ENCODE data around the gene NELL2.
"Not testable (repeated sequence)": the region's sequence is repeated elsewhere in the genome, so short reads cannot be mapped to it uniquely, and the experiment has no call there.

The NELL2 gene

DNA sequence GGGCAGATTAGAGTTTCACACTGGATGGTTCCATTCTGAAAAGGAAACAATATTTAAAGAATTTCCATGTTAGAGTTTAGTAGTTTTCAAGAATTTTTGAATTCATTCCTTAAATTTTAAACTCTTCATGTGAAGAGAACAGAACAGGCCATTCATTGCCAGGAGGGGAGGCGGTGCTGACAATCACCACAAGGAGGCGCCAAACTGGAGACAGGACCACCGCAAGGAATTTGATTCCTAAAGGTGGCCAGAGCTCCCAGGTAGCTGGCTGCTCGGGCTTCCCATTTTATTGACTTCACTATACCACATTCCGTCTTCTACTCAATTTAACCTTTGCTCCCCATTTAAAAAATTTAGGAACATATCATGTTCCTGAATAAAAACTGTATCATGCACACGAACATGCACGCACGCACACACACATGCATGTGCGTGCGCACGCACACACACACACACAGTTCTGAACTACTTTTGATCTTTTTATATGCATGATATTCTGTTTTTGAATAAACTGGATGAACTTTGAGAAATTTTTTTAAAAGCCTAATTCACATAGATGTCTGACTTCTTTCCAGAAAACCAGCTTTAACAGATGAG, 101.2 kb downstream of the NELL2 start:
- DNase-seq: peak; percentile 70

DNA sequence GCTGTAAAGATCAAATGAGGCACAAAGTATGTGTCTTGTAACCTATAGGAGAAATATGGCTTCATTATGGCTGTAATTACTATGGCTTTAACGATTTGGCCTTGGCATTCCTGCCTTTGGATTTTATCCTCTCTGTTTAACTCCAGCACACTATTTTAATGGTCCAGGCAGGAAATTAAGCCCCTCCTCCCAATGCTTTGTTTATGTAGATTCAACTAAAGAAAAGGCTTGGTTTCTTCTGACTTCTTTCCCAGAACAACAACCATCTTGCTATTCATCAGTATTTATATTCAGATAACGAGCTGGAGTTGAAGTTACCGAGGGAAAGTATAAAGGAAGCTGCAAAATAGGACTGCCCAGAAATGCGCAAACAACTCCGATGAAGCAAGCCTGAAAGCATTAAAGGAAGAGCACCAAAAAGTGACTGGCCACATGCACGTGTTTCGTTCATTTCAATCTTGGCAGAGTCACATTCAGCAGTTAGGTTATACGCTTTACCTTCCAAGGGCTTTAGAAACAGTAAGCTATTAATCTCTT, 104.6 kb downstream of the NELL2 start:
- DNase-seq: no peak

DNA sequence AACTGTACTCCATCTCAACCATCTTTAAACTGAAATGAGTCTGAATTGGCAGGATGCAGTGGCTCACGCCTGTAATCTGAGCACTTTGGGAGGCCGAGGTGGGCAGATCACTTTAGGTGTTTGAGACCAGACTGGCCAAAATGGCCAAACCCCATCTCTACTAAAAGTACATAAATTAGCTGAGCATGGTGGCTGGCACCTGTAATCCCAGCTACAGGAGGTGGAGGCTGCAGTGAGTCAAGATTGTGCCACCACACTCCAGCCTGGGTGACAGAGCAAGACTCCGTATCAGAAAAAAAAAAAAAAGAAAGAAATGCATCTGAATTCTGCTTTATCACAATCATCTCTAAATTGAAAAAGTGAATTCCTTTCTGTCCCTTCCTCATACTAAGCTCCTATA, 110.3 kb downstream of the NELL2 start:
- DNase-seq: no peak

DNA sequence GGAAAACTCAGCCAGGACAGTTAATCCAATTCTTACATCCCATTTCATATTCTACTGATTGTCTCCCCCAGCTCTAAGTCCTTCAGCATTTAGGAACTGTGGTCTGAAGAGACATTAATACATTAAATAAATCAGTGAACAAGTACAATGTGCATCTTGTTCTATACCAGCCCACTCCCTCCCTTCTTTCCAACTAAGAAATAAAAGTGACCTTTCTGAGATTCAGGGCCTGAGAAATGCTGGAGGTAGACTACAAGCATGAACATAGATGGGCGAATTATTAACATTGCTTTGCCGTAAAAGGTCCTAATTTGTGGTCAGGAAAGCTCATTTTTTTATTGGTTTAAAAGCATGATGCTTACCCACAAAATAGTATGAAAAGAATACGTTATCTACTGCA, 113.1 kb downstream of the NELL2 start:
- no peak for DNase-seq

- no peak for DNase-seq
Observed at GRCh38 chr12:44759289-44759688, 116.8 kb downstream of the NELL2 start.

DNA sequence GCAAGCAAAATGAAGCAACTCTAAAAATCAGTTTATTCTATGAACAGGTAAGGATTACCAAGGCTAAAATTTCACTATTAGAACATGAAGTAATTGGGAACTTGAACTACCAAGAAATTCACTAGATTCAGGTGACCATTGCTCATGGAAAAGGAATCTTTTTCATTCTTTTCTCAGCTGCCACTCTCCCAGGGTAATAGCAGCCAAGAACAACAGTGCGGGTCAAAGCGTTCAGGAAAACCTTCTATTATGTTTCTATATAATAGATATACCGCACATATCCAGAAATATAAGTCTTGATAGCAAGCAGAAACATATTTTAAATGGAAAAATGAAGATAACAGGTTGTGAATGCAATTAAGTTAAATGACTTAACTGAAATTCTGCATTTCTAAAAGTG, 125.6 kb downstream of the NELL2 start:
- no peak for DNase-seq

DNA sequence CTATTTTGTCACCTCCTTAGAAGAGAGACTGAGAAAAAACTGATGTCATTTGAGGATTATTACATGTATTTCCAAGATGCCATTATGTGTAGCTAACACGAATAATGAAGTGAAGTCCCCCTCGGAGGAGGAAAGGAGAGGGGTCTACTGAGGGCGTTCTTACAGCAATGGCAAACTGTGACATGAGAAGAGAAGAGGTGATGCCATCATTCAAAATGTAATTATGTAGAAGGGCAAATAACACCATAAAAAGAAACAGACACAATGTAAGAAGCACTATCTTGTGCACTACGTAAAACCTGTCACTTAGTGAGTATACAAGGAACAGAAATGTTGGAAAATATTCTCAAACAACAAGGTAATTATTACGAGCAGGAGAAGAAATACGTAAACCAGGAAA, 126.5 kb downstream of the NELL2 start:
- DNase-seq: no peak

DNA sequence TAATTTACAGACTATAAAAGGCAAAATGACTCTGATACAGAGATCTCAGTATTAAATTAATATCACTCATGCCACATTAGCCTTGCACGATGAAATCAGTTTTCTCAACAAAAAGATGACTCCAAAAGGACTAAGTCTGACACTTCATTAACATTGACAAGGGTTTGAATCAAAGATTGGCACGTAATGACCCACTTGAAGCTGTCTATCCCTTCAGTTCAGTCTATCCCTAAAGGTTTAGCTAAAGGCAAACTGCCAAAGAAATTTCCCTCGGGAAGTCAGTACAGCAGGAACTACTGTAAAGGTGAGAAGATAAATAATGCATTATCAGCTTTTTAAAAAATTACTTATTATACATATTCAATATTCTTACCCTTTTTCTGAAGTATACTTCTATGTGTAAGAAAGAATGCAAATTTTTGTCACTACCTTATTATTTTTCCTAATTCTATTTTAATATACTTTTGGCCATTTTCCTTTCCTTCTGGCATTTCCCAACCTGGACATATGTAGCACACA, 127.1 kb downstream of the NELL2 start:
- no peak for DNase-seq

- not testable (repeated sequence) for DNase-seq
Observed at GRCh38 chr12:44741292-44741980, 134.7 kb downstream of the NELL2 start.

- no peak for DNase-seq
Observed at GRCh38 chr12:44738051-44738450, 138.1 kb downstream of the NELL2 start.

DNA sequence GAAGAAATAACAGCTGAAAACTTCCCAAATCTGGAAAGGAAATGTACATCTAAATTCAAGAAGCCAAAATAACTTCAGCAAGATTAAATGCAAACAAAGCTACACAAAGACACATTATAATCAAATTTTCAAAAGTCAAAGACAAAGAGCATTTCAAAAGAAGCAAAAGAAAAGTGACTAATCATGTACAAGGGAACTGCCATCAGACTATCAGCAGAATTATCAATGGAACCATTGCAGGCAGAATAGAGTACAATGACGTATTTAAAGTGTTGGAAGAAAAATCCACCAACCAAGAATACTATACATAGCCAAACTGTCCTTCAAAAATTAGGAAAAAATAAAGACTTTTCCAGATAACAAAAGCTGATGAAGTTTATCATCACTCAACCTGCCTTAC, 147.5 kb downstream of the NELL2 start:
- DNase-seq: no peak

DNA sequence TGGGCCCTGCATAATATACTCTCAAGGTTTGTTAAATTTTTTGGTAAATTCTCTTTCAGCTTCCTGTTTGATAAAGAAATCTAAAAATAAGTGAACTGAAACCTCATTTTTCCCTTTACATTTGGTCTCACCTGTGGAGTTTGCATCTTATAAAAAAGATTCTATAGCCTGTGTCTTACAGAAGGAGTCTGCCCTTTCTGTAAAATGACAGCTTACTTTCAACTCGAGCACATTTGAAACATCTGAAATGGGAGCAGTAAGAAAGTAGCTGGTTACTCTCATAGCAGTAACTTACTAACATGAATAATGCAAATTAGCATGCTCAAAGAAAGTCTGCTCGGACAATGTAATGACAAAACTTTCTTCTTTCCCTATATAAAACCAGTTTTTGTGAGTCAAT, 155.8 kb downstream of the NELL2 start:
- DNase-seq: no peak

GRCh38 chr12:44717612-44718011, 158.5 kb downstream of the NELL2 start:
- no peak for DNase-seq

- DNase-seq: no peak
Observed at GRCh38 chr12:44716711-44717110, 159.4 kb downstream of the NELL2 start.

- no peak for DNase-seq
Observed at GRCh38 chr12:44711736-44712135, 164.4 kb downstream of the NELL2 start.

GRCh38 chr12:44709166-44709565, 166.9 kb downstream of the NELL2 start:
- no peak for DNase-seq

- no peak for DNase-seq
Observed at GRCh38 chr12:44708218-44708617, 167.9 kb downstream of the NELL2 start.

GRCh38 chr12:44703182-44703910, 172.8 kb downstream of the NELL2 start:
- DNase-seq: no peak

GRCh38 chr12:44697511-44697910, 178.6 kb downstream of the NELL2 start:
- DNase-seq: no peak

- no peak for DNase-seq
Observed at GRCh38 chr12:44696542-44696941, 179.6 kb downstream of the NELL2 start.

- no peak for DNase-seq
Observed at GRCh38 chr12:44694017-44694416, 182.1 kb downstream of the NELL2 start.

- DNase-seq: no peak
Observed at GRCh38 chr12:44689587-44689986, 186.5 kb downstream of the NELL2 start.

GRCh38 chr12:44686821-44687432, 189.2 kb downstream of the NELL2 start:
- not testable (repeated sequence) for DNase-seq

All from stimulated activated CD4-positive, alpha-beta T cell treated with anti-CD3 and anti-CD28 coated beads, Interleukin-4, amount 100 ng/mL, for 24 hours (primary cell).